Aorta (tissue), 5 donors: ENCODE measurements around the gene CCNQ. TPM values are rescaled to one million over a fixed set of nuclear protein-coding genes. Genes with fewer than 3 reads are reported as not detected.
A peak's percentile ranks its signal among the peaks of the same experiment; 100 is the strongest.

Experiments
- ATAC-seq: fragments of 200-7000 bp; cut with Tn5 transposase; one replicate; pipeline ENCODE4 v1.9.1; 2022; ENCODE audit warnings: moderate library complexity; ENCODE audit not compliant: low FRiP score
- DNase-seq, 2 donors: peaks; one replicate each; pipeline ENCODE4 v3.0.0-alpha.2; 2020
- H3K27ac ChIP-seq, 2 donors: one replicate each; pipeline ENCODE4 v1.5.1; 2013; ENCODE audit warnings: low read length in 2 of 2, mild to moderate bottlenecking in 2 of 2, moderate library complexity in 2 of 2, control low read depth in 1 of 2, inconsistent platforms in 1 of 2, low read depth in 1 of 2
- H3K27me3 ChIP-seq, 2 donors: one replicate each; pipeline ENCODE4 v1.6.1; 2013; ENCODE audit warnings: control low read depth in 1 of 2, low read length in 1 of 2, mild to moderate bottlenecking in 1 of 2, moderate library complexity in 1 of 2; ENCODE audit not compliant: insufficient read depth in 2 of 2, control insufficient read depth in 1 of 2
- H3K36me3 ChIP-seq, 2 donors: one replicate each; pipeline ENCODE4 v1.6.1; 2013; ENCODE audit warnings: control low read depth in 1 of 2, low read length in 1 of 2, mild to moderate bottlenecking in 1 of 2; ENCODE audit not compliant: insufficient read depth in 2 of 2, control insufficient read depth in 1 of 2
- H3K4me1 ChIP-seq, 2 donors: one replicate each; pipeline ENCODE4 v1.6.1; 2013; ENCODE audit warnings: low read length in 2 of 2, control low read depth in 1 of 2, mild to moderate bottlenecking in 1 of 2, moderate library complexity in 1 of 2; ENCODE audit not compliant: insufficient read depth in 2 of 2, control insufficient read depth in 1 of 2
- H3K4me3 ChIP-seq, 2 donors: one replicate each; pipeline ENCODE4 v1.5.1; 2013; ENCODE audit warnings: low read length in 2 of 2, control low read depth in 1 of 2, mild to moderate bottlenecking in 1 of 2
- H3K9me3 ChIP-seq: one replicate; pipeline ENCODE4 v1.6.1; 2013; ENCODE audit warnings: mild to moderate bottlenecking, low read length; ENCODE audit not compliant: control insufficient read depth
- WGBS, 2 donors: extraction: QIAGEN DNeasy Blood & Tissue Kit; methylation state at CpG; one replicate each; pipeline ENCODE4 v1.1.7; 2013; 5-methylcytosine and 5-hydroxymethylcytosine counted together
- intact Hi-C, 2 donors: fragments of 100-400 bp; cut with DNase I; formaldehyde crosslinking; loops; one replicate each; pipeline versions ENCODE4 v1.14.2 to v1.15.0; 2022
- polyA plus RNA-seq, 2 donors: library from polyadenylated mRNA; stranded (reverse); fragments of 200-250 nt; gene quantifications; one replicate each; pipeline ENCODE4 v1.2.3, GENCODE V29; 2013
- total RNA-seq, 2 donors: library from RNA; stranded (reverse); fragmentation: NEBNext Ultra II Directional; extraction: Animal tissue kit (Norgen Biotek cat#: 25700); gene quantifications; one replicate each; pipeline ENCODE4 v1.2.1, GENCODE V29; 2021
- donor health status: healthy with polysubstance abuse.
- donor health status: Bipolar disorder and iron deficiency.
- donor health status: DM: no; HTN: no; CAD: no.
- donor health status: DM: no; HTN: no; CAD: no.
- donor health status: DM: yes; HTN: yes; CAD: no.

CCNQ gene
- total and polyA plus RNA-seq, 4 donors: 13.5 to 40.3 (median 21.2) TPM

GRCh38 chrX:153595859-153596857 lies 2.8 kb downstream of the CCNQ start:
- ATAC-seq: no peak
- Histone ChIP-seq H3K36me3 (peaks cover 0 to 5% of the 10 kb centered on the region in 2 donors), H3K4me3 (no peak overlapping the region), H3K4me1 (no peaks in the 10 kb centered on the region), H3K27ac (no peak overlapping the region), H3K9me3 (no peaks in the 10 kb centered on the region), H3K27me3 (no peaks in the 10 kb centered on the region)
- DNase-seq: peak in 1 of 2 donors; percentile 55
- intact Hi-C loops: no loop called here
- 91 to 97% methylated on average over 21 of the region's 21 CpGs for WGBS, 2 donors

GRCh38 chrX:153595387-153595786 lies 3.6 kb downstream of the CCNQ start:
- H3K27me3 ChIP-seq: no peaks in the 10 kb centered on the region
- WGBS, 2 donors: 88 to 95% methylated on average over 11 of the region's 11 CpGs
- H3K4me1 ChIP-seq: no peaks in the 10 kb centered on the region
- DNase-seq (peak in 1 of 2 donors; percentile 52), ATAC-seq (no peak)
- H3K36me3 ChIP-seq: peaks cover 0 to 5% of the 10 kb centered on the region in 2 donors
- H3K4me3 ChIP-seq: no peak overlapping the region
- H3K9me3 ChIP-seq: no peaks in the 10 kb centered on the region
- intact Hi-C loops: no loop called here
- H3K27ac ChIP-seq: no peak overlapping the region

- WGBS, 2 donors: 83 to 92% methylated on average over 22 of the region's 22 CpGs
- ATAC-seq (no peak), DNase-seq (no peak)
- Histone ChIP-seq H3K4me3 (no peak overlapping the region), H3K27me3 (no peaks in the 10 kb centered on the region), H3K36me3 (peaks cover 0 to 5% of the 10 kb centered on the region in 2 donors), H3K4me1 (no peaks in the 10 kb centered on the region), H3K27ac (no peak overlapping the region), H3K9me3 (no peaks in the 10 kb centered on the region)
- intact Hi-C loops: no loop called here
These were observed 5.0 kb downstream of the CCNQ start for GRCh38 chrX:153593811-153594500.

GRCh38 chrX:153592966-153593688 lies 5.8 kb downstream of the CCNQ start:
- Histone ChIP-seq H3K27me3 (no peaks in the 10 kb centered on the region), H3K9me3 (no peaks in the 10 kb centered on the region), H3K4me1 (no peaks in the 10 kb centered on the region), H3K36me3 (peaks cover 0 to 5% of the 10 kb centered on the region in 2 donors), H3K4me3 (no peak overlapping the region), H3K27ac (no peak overlapping the region)
- DNase-seq (peak in 1 of 2 donors; percentile 72), ATAC-seq (no peak)
- 85 to 88% methylated on average over 12 of the region's 12 CpGs for WGBS, 2 donors
- intact Hi-C loops: no loop called here

- 93 to 95% methylated on average over 30 of the region's 30 CpGs for WGBS, 2 donors
- Histone ChIP-seq H3K4me1 (no peaks in the 10 kb centered on the region), H3K4me3 (no peak overlapping the region), H3K9me3 (no peaks in the 10 kb centered on the region), H3K36me3 (peaks cover 0 to 5% of the 10 kb centered on the region in 2 donors), H3K27ac (no peak overlapping the region), H3K27me3 (no peaks in the 10 kb centered on the region)
- intact Hi-C loops: no loop called here
- DNase-seq (peak in 1 of 2 donors; percentile 71), ATAC-seq (no peak)
These were observed 6.7 kb downstream of the CCNQ start for GRCh38 chrX:153592091-153592833.

GRCh38 chrX:153590961-153591956 lies 7.7 kb downstream of the CCNQ start:
- intact Hi-C loops: no loop called here
- peak in 1 of 2 donors; percentile 66 for DNase-seq
- Histone ChIP-seq H3K4me3 (no peak overlapping the region), H3K9me3 (no peaks in the 10 kb centered on the region), H3K27ac (no peak overlapping the region), H3K36me3 (peaks cover 0 to 5% of the 10 kb centered on the region in 2 donors), H3K27me3 (no peaks in the 10 kb centered on the region), H3K4me1 (no peaks in the 10 kb centered on the region)
- WGBS, 2 donors: 84 to 87% methylated on average over 26 of the region's 26 CpGs
- no peak for ATAC-seq

- Histone ChIP-seq H3K9me3 (no peaks in the 10 kb centered on the region), H3K27me3 (no peaks in the 10 kb centered on the region), H3K36me3 (peaks cover 0 to 2% of the 10 kb centered on the region in 2 donors), H3K27ac (no peak overlapping the region), H3K4me1 (no peaks in the 10 kb centered on the region), H3K4me3 (no peak overlapping the region)
- DNase-seq (no peak), ATAC-seq (peak; percentile 34)
- WGBS, 2 donors: 93 to 97% methylated on average over 28 to 29 of the region's 29 CpGs
- intact Hi-C loops: no loop called here
These were observed 10.0 kb downstream of the CCNQ start for GRCh38 chrX:153588782-153589446.
